ENCODE data around the gene FRS2.

FRS2 gene

DNA sequence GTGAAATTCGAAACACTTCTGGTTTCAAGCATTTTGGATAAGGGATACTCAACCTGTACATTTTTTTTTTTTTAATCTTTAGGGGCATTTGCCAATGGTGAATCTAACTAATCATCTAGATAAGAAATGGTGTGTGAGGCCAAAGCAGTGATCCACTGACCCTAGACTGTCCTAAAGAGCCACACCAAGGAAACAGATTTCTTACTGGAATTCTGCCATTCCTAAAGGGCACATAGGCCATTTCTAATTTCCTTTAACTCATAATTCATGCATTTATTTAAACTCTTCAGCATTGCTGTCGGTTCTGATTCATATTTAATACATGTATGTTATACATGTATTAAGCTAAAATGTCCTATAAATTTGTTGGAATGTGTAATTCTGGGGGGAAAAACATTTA, 47.2 kb downstream of the FRS2 start:
- no peak for TF ChIP-seq ZFX (IDR thresholded peaks at IDR 0.05)
- no peak for TF ChIP-seq CTCF (conservative IDR thresholded peaks at IDR 0.05)
- H3K27ac ChIP-seq = no peak overlapping the region

DNA sequence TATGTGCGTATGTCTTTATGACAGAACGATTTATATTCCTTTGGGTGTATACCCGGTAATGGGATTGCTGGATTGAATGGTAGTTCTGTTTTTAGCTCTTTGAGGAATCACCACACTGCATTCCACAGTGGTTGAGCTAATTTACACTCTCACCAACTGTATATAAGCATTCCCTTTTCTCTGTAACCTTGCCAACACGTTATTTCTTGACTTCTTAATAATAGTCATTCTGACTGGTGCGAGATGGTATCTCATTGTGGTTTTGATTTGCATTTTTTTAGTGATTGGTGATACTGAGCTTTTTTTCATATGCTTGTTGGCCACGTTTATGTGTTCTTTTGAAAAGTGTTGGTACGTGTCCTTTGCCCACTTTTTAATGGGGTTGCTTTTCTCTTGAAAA, 49.7 kb downstream of the FRS2 start:
- TF ChIP-seq CTCF (conservative IDR thresholded peaks at IDR 0.05) = no peak
- no peak for TF ChIP-seq ZFX (IDR thresholded peaks at IDR 0.05)
- no peak overlapping the region for H3K27ac ChIP-seq

DNA sequence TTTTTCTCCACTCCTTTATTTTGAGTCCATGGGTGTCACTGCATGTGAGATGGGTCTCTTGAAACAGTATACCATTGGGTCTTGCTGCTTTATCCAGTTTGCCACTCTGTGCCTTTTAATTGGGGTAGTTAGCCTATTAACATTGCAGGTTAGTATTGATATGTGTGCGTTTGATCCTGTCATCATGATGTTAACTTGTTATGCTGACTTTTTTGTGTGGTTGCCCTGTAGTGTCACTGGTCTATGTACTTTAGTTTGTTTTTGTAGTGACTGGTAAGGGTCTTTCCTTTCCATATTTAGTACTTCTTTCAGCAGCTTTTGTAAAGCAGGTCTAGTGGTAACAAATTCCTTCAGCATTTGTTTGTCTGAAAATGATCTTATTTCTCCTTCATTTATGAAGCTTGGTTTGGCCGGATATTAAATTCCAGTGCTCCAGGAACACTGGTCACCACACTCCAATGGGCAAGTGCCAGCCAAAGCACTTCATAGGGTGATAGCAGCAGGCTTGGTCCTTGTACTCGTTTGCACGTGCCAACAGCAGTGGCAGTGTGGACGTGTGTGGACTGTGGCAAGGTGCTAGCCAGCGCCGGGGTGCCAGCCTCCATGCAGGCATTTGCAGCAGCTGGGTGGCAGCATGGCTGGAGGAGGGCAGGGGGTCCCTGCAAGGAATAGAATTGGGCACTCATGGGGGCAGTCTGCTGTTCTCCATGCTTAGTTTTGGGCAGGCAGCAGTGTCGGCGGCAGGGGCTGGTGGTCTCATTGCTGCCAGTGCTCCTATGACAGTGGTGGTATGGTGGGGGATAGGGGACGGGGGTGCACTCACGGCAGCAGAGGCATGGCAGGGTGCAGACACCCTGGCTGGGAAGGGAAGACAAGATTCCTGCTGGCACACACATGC, 53.5 kb downstream of the FRS2 start:
- TF ChIP-seq ZFX (IDR thresholded peaks at IDR 0.05) (no peak), CTCF (conservative IDR thresholded peaks at IDR 0.05) (no peak)
- no peak overlapping the region for H3K27ac ChIP-seq

- TF ChIP-seq ZFX (IDR thresholded peaks at IDR 0.05) (no peak), CTCF (conservative IDR thresholded peaks at IDR 0.05) (no peak)
- no peak overlapping the region for H3K27ac ChIP-seq
These were observed 54.1 kb downstream of the FRS2 start for GRCh38 chr12:69524331-69524630.

DNA sequence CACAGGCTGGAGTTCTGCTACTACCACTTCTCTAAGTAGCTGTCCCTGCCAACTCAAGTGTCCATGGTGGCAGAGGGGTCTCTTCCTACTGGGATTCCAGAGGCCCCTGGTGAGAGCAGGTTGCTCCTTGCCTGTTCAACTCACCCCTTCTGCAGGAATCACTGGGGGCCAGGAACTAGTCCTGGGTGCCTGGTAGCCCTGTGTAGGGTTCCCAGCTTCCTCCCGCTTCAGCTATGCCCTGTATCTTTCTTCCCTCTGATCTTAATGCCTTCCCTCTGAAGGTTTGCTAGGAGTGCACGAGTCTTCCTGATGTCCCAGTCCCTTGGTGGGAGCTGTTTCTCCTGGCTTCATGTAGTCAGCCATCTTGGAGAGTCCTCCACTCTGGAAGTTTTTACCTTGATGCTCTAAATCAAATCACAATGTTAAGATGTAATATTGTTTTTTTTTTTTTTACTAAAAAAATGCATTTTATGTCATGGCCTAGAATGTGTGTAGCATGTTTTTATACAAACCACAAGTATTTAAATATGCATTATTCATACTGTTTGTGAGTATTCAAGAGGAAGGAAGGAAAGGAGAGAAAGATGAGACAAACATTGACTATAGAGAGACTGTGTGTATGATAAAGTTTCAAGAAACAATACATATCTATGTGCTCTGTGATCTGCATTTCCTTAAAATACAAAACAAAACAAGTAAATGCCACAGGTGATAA, 54.7 kb downstream of the FRS2 start:
- no peak overlapping the region for H3K27ac ChIP-seq

GRCh38 chr12:69527506-69528272, 57.5 kb downstream of the FRS2 start:
- no peak overlapping the region for H3K27ac ChIP-seq
- TF ChIP-seq CTCF (conservative IDR thresholded peaks at IDR 0.05) = no peak
- TF ChIP-seq ZFX (IDR thresholded peaks at IDR 0.05) = no peak

More for the DNA sequence above, 54.7 kb downstream of the FRS2 start:
- TF ChIP-seq ZFX (IDR thresholded peaks at IDR 0.05) (no peak), CTCF (conservative IDR thresholded peaks at IDR 0.05) (no peak)

GRCh38 chr12:69529021-69529420, 58.8 kb downstream of the FRS2 start:
- TF ChIP-seq CTCF (conservative IDR thresholded peaks at IDR 0.05) = no peak

More at GRCh38 chr12:69529021-69529420, 58.8 kb downstream of the FRS2 start:
- no peak overlapping the region for H3K27ac ChIP-seq

All from C4-2B (cell line).